GM12878 (cell line): ENCODE data around the gene SLC25A47. TPM values are rescaled to one million over a fixed set of nuclear protein-coding genes. Genes with fewer than 3 reads are reported as not detected.

ENCODE experiments used
- ATAC-seq: fragments of 200-7000 bp; cut with Tn5 transposase; 3 replicates; pipeline ENCODE4 v1.9.1; 2020; ENCODE audit warnings: mild to moderate bottlenecking, moderate library complexity
- BruUV-seq: library from RNA; stranded (reverse); fragments of 400-500 nt; replicated peaks from 2 replicates; lab custom pipeline; 2021; lab: Mats Ljungman, UMichigan
- CTCF ChIA-PET: fragments of 300-600 bp; sonication (Branson Sonifier 250); formaldehyde crosslinking; extraction: SDS; loops from one replicate; lab custom pipeline; 2021; ENCODE audit warnings: inconsistent platforms; lab: Yijun Ruan, JAX
- POLR2A ChIA-PET: fragments of 350-600 bp; formaldehyde crosslinking; extraction: SDS; loops from one replicate; lab custom pipeline; 2021; ENCODE audit warnings: inconsistent platforms; lab: Charles Lee
- RAD21 ChIA-PET: fragments of 300-600 bp; sonication (Branson Sonifier 250); formaldehyde crosslinking; loops from one replicate; lab custom pipeline; 2023; ENCODE audit warnings: antibody characterized with exemption; ENCODE audit not compliant: unreplicated experiment; lab: Charles Lee
- SMC1A ChIA-PET: fragments of 300-600 bp; sonication (Branson Sonifier 250); formaldehyde crosslinking; loops from one replicate; lab custom pipeline; 2023; ENCODE audit not compliant: unreplicated experiment, uncharacterized antibody; lab: Charles Lee
- DNase-seq: peaks from one replicate; pipeline ENCODE4 v3.0.0-alpha.2; 2011; ENCODE audit warnings: low read depth, low spot score
- FAIRE-seq: peaks from 3 replicates; lab custom pipeline; 2011; peaks lifted over from hg19 to GRCh38; lab: Jason Lieb, UNC
- H2AFZ ChIP-seq: 2 replicates; pipeline ENCODE4 v1.6.0; 2011; ENCODE audit warnings: low read depth, low read length, control low read depth; ENCODE audit not compliant: control insufficient read depth
- H3K27ac ChIP-seq: 2 replicates; pipeline ENCODE4 v1.5.1; 2011; ENCODE audit warnings: control low read depth; ENCODE audit not compliant: control insufficient read depth, insufficient read depth
- H3K27me3 ChIP-seq, 2 experiments: replicated peaks in 1 of 2; 2 replicates each; pipeline versions ENCODE4 v1.6.0 to v1.6.1; 2011; ENCODE audit warnings: low read length in 1 of 2; ENCODE audit not compliant: control insufficient read depth in 2 of 2, insufficient read depth in 2 of 2
- H3K36me3 ChIP-seq, 2 experiments: 2 replicates each; pipeline ENCODE4 v1.5.1; 2011; ENCODE audit warnings: low read length in 1 of 2; ENCODE audit not compliant: control insufficient read depth in 2 of 2, insufficient read depth in 2 of 2
- H3K4me1 ChIP-seq: 2 replicates; pipeline ENCODE4 v1.6.1; 2011; ENCODE audit warnings: mild to moderate bottlenecking, low read length, moderate library complexity, mixed read lengths; ENCODE audit not compliant: control insufficient read depth, insufficient read depth
- H3K4me2 ChIP-seq: 2 replicates; pipeline ENCODE4 v1.6.0; 2011; ENCODE audit warnings: control low read depth; ENCODE audit not compliant: control insufficient read depth, insufficient read depth
- H3K4me3 ChIP-seq: fragments of 200-600 bp; sonication (generic); 2 replicates; pipeline ENCODE4 v1.5.1; 2016
- H3K79me2 ChIP-seq: 2 replicates; pipeline ENCODE4 v1.6.0; 2011; ENCODE audit warnings: low read length; ENCODE audit not compliant: control insufficient read depth, insufficient read depth
- H3K9ac ChIP-seq: 2 replicates; pipeline ENCODE4 v1.8.0; 2011; ENCODE audit warnings: low read length, control low read depth, mixed read lengths; ENCODE audit not compliant: control insufficient read depth, insufficient read depth
- H3K9me3 ChIP-seq: replicated peaks from 3 replicates; pipeline ENCODE4 v1.5.1; 2011; ENCODE audit warnings: mild to moderate bottlenecking, low read length; ENCODE audit not compliant: control insufficient read depth, insufficient read depth
- H4K20me1 ChIP-seq: 2 replicates; pipeline ENCODE4 v1.6.0; 2011; ENCODE audit not compliant: control insufficient read depth, insufficient read depth
- ASH2L ChIP-seq: fragments of 300-600, 200-600 bp; sonication (generic); IDR thresholded peaks from 2 replicates; pipeline ENCODE4 v1.6.1; 2017; ENCODE audit warnings: low read depth, mild to moderate bottlenecking, borderline replicate concordance
- BRCA1 ChIP-seq: IDR thresholded peaks from 2 replicates; pipeline ENCODE4 v1.6.1; 2011; ENCODE audit warnings: low read depth, low read length, improper control_type of control experiment
- DPF2 ChIP-seq: fragments of 450-650 bp; IDR thresholded peaks from 2 replicates; pipeline ENCODE4 v1.6.1; 2017; ENCODE audit warnings: mild to moderate bottlenecking
- EGR1 ChIP-seq, 2 experiments: IDR thresholded peaks; 1 replicate in 1 of 2; 2 replicates in 1 of 2; pipeline ENCODE4 v1.6.1; 2011 to 2012; ENCODE audit warnings: low read depth in 2 of 2, low read length in 2 of 2, borderline replicate concordance in 1 of 2, mild to moderate bottlenecking in 1 of 2, moderate library complexity in 1 of 2
- PAX5 ChIP-seq: IDR thresholded peaks from 2 replicates; pipeline ENCODE4 v1.6.1; 2011; ENCODE audit warnings: low read depth, low read length, borderline replicate concordance
- POLR2AphosphoS5 ChIP-seq: IDR thresholded peaks from 2 replicates; pipeline ENCODE4 v1.6.1; 2011; ENCODE audit warnings: mild to moderate bottlenecking, low read length, inconsistent platforms
- SIX5 ChIP-seq: IDR thresholded peaks from 2 replicates; pipeline ENCODE4 v1.6.1; 2011; ENCODE audit warnings: mild to moderate bottlenecking, low read depth, low read length, moderate library complexity; ENCODE audit not compliant: severe bottlenecking
- SMC3 ChIP-seq: IDR thresholded peaks from 2 replicates; pipeline ENCODE4 v1.6.1; 2011; ENCODE audit warnings: low read length, improper control_type of control experiment, borderline replicate concordance
- SPI1 ChIP-seq: IDR thresholded peaks from 2 replicates; pipeline ENCODE4 v1.6.1; 2011; ENCODE audit warnings: low read depth, mild to moderate bottlenecking, low read length, moderate library complexity, borderline replicate concordance; ENCODE audit not compliant: insufficient read depth
- SUPT20H ChIP-seq: IDR thresholded peaks from 2 replicates; pipeline ENCODE4 v1.6.1; 2011; ENCODE audit warnings: low read depth, mild to moderate bottlenecking, low read length, moderate library complexity, borderline replicate concordance; ENCODE audit not compliant: control insufficient read depth
- TAF1 ChIP-seq: IDR thresholded peaks from 2 replicates; pipeline ENCODE4 v1.6.1; 2011; ENCODE audit warnings: mild to moderate bottlenecking, low read depth, low read length, borderline replicate concordance
- TCF12 ChIP-seq: IDR thresholded peaks from 2 replicates; pipeline ENCODE4 v1.6.1; 2011; ENCODE audit warnings: low read depth, mild to moderate bottlenecking, low read length
- WGBS: methylation state at CpG from one replicate; pipeline ENCODE4 v1.1.6; 2016; ENCODE audit warnings: low lambda C conversion rate; ENCODE audit not compliant: insufficient replicate concordance, insufficient coverage; ENCODE audit errors: missing lambda C conversion rate; 5-methylcytosine and 5-hydroxymethylcytosine counted together
- in situ Hi-C: fragments of 300-500 bp; cut with MboI; formaldehyde crosslinking; loops from 9 replicates; pipeline ENCODE4 v1.14.3; 2018; ENCODE audit warnings: mixed read lengths
- intact Hi-C: fragments of 100-400 bp; cut with micrococcal nuclease; formaldehyde crosslinking; loops from one replicate; pipeline ENCODE4 v1.14.2; 2022; ENCODE audit not compliant: unreplicated experiment
- polyA plus RNA-seq, 11 experiments: library from polyadenylated mRNA; depleted of rRNA in 4 of 11; unstranded in 6 of 11; stranded (reverse) in 5 of 11; fragments of >200 nt; fragmentation: Nextera tagmentation in 4 of 11; fragmentation: Illumina TruSeq in 1 of 11; extraction: Ambion mirVana in 4 of 11; extraction: Trizol in 1 of 11; gene quantifications; 1 replicate in 1 of 11; 2 replicates in 10 of 11; pipeline versions ENCODE4 v1.2.1 to v1.2.3, GENCODE V29; 2011 to 2016; ENCODE audit warnings: inconsistent platforms in 2 of 11, missing spikeins in 2 of 11, low read depth in 1 of 11
- total RNA-seq, 4 experiments: library from RNA; depleted of rRNA in 3 of 4; stranded (reverse); fragments of >200 nt in 3 of 4; fragmentation: Illumina TruSeq in 1 of 4; extraction: Trizol in 1 of 4; gene quantifications; 2 replicates each; pipeline versions ENCODE4 v1.2.1 to v1.2.3, GENCODE V29; 2013 to 2021
- TF ChIP-seq, protein P1 (sequence below): IDR thresholded peaks from 2 replicates; pipeline ENCODE4 v1.6.1; 2011; ENCODE audit warnings: low read depth, mild to moderate bottlenecking, low read length, moderate library complexity, borderline replicate concordance; ENCODE audit errors: extremely low read depth
- TF ChIP-seq, protein P2 (sequence below): fragments of 450-650 bp; IDR thresholded peaks from 2 replicates; pipeline ENCODE4 v1.6.1; 2016; ENCODE audit warnings: mild to moderate bottlenecking, moderate library complexity, borderline replicate concordance
- TF ChIP-seq, protein P3 (sequence below): fragments of 450-650 bp; IDR thresholded peaks from 2 replicates; pipeline ENCODE4 v1.6.1; 2018; ENCODE audit warnings: mild to moderate bottlenecking, low read depth, moderate library complexity; ENCODE audit not compliant: partially characterized antibody

Gene SLC25A47
- total and polyA plus RNA-seq, 10 of the 15 experiments (the other 5 are each of a cell fraction or from before 2014, with no cell fraction given), result 0.14 TPM; not detected in 9

DNA sequence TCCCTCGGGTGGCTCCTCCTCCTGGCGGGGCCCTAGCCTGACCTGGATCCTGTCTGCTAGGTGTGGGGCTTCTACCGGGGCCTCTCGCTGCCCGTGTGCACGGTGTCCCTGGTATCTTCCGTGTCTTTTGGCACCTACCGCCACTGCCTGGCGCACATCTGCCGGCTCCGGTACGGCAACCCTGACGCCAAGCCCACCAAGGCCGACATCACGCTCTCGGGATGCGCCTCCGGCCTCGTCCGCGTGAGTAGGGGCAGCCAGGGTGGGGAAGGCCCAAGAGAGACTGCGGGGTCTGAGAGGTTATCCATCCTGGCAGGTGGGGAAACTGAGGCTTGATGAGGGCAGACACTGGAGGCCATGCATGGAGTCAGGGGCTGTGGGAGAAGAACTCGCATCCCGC lies 4.0 kb downstream of the SLC25A47 start (continued):
- TF ChIP-seq, protein P1, sequence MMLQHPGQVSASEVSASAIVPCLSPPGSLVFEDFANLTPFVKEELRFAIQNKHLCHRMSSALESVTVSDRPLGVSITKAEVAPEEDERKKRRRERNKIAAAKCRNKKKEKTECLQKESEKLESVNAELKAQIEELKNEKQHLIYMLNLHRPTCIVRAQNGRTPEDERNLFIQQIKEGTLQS, result no peak
- TF ChIP-seq TCF12 (no peak), SUPT20H (no peak), EGR1 (IDR thresholded peaks at IDR 0.05; ENCODE audit: borderline replicate concordance in 1 of 2, low read depth in 2 of 2, low read length in 2 of 2) (no peak)

DNA sequence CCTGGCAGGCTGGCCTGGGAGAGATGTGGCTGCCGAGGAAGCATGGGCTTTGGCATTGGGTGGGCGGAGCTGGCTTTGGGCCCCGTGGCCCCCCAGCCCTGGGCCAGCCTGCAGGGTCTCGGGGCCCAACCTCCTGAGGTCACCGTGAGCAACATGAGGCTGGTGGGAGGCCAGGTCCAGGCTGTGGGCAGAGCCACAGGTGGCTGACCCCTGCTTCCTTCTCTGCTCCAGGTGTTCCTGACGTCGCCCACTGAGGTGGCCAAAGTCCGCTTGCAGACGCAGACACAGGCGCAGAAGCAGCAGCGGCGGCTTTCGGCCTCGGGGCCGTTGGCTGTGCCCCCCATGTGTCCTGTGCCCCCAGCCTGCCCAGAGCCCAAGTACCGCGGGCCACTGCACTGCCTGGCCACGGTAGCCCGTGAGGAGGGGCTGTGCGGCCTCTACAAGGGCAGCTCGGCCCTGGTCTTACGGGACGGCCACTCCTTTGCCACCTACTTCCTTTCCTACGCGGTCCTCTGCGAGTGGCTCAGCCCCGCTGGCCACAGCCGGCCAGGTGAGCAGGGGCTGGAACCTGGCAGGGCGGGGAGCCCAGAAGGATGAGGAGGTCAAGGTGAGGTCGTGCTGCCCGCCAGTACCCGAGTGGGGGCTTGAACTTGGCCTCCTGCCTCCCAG lies 5.5 kb downstream of the SLC25A47 start:
- ATAC-seq (no peak), DNase-seq (no peak), FAIRE-seq (no peak)
- ChIA-PET POLR2A (no interaction called here), SMC1A (no interaction called here), RAD21 (no interaction called here), CTCF (no interaction called here)
- Histone ChIP-seq H2AFZ (no peak overlapping the region), H3K4me2 (no peak overlapping the region), H3K27ac (no peak overlapping the region), H3K79me2 (no peaks in the 10 kb centered on the region), H3K4me1 (no peaks in the 10 kb centered on the region; the same call in 1 of the 2 replicates), H4K20me1 (no peaks in the 10 kb centered on the region), H3K36me3 (peaks cover 0 to 3% of the 10 kb centered on the region in 2 experiments; a peak in 2 of 4 replicates), H3K9ac (no peak overlapping the region), H3K9me3 (no peaks in the 10 kb centered on the region), H3K4me3 (no peak overlapping the region), H3K27me3 (no peaks in the 10 kb centered on the region)
- 78% methylated on average over 30 of the region's 32 CpGs for WGBS
- intact Hi-C loops, result no loop called here
- in situ Hi-C loops, result no loop called here
- no TSS peak for BruUV-seq
- no peak for TF ChIP-seq ASH2L
- TF ChIP-seq, protein P2, sequence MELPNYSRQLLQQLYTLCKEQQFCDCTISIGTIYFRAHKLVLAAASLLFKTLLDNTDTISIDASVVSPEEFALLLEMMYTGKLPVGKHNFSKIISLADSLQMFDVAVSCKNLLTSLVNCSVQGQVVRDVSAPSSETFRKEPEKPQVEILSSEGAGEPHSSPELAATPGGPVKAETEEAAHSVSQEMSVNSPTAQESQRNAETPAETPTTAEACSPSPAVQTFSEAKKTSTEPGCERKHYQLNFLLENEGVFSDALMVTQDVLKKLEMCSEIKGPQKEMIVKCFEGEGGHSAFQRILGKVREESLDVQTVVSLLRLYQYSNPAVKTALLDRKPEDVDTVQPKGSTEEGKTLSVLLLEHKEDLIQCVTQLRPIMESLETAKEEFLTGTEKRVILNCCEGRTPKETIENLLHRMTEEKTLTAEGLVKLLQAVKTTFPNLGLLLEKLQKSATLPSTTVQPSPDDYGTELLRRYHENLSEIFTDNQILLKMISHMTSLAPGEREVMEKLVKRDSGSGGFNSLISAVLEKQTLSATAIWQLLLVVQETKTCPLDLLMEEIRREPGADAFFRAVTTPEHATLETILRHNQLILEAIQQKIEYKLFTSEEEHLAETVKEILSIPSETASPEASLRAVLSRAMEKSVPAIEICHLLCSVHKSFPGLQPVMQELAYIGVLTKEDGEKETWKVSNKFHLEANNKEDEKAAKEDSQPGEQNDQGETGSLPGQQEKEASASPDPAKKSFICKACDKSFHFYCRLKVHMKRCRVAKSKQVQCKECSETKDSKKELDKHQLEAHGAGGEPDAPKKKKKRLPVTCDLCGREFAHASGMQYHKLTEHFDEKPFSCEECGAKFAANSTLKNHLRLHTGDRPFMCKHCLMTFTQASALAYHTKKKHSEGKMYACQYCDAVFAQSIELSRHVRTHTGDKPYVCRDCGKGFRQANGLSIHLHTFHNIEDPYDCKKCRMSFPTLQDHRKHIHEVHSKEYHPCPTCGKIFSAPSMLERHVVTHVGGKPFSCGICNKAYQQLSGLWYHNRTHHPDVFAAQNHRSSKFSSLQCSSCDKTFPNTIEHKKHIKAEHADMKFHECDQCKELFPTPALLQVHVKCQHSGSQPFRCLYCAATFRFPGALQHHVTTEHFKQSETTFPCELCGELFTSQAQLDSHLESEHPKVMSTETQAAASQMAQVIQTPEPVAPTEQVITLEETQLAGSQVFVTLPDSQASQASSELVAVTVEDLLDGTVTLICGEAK, result no peak
- TF ChIP-seq, protein P3, sequence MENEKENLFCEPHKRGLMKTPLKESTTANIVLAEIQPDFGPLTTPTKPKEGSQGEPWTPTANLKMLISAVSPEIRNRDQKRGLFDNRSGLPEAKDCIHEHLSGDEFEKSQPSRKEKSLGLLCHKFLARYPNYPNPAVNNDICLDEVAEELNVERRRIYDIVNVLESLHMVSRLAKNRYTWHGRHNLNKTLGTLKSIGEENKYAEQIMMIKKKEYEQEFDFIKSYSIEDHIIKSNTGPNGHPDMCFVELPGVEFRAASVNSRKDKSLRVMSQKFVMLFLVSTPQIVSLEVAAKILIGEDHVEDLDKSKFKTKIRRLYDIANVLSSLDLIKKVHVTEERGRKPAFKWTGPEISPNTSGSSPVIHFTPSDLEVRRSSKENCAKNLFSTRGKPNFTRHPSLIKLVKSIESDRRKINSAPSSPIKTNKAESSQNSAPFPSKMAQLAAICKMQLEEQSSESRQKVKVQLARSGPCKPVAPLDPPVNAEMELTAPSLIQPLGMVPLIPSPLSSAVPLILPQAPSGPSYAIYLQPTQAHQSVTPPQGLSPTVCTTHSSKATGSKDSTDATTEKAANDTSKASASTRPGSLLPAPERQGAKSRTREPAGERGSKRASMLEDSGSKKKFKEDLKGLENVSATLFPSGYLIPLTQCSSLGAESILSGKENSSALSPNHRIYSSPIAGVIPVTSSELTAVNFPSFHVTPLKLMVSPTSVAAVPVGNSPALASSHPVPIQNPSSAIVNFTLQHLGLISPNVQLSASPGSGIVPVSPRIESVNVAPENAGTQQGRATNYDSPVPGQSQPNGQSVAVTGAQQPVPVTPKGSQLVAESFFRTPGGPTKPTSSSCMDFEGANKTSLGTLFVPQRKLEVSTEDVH, result no peak
- no peak for TF ChIP-seq TAF1
- TF ChIP-seq SIX5, result no peak
- TF ChIP-seq SPI1, result no peak
- TF ChIP-seq BRCA1, result no peak
- TF ChIP-seq DPF2, result no peak
- TF ChIP-seq PAX5, result no peak
- no peak for TF ChIP-seq POLR2AphosphoS5
- TF ChIP-seq SMC3, result no peak
